Activated CD8-positive, alpha-beta T cell treated with anti-CD3 and anti-CD28 coated beads, Interleukin-2, amount 10 ng/mL, durations not matched to agents 7 days and 5 days (primary cell): Measurements from ENCODE around the gene GRIP1. TPM values are rescaled to one million over a fixed set of nuclear protein-coding genes. Genes with fewer than 3 reads are reported as not detected.

Experiments
- ATAC-seq: fragments of 150-1000 bp; cut with Tn5 transposase; one replicate; pipeline ENCODE4 v1.10.0; 2021; ENCODE audit warnings: moderate library complexity
- CTCF ChIA-PET: fragments of 350-600 bp; sonication (Branson Sonifier 250); formaldehyde crosslinking; loops from one replicate; lab custom pipeline; 2021; ENCODE audit warnings: antibody characterized with exemption; lab: Charles Lee
- POLR2A ChIA-PET: fragments of 350-600 bp; sonication (Branson Sonifier 250); formaldehyde crosslinking; loops from one replicate; lab custom pipeline; 2021; ENCODE audit warnings: antibody characterized with exemption; lab: Charles Lee
- DNase-seq: peaks from one replicate; pipeline ENCODE4 v3.0.0-alpha.2; 2020
- H3K27ac Mint-ChIP-seq: one replicate; pipeline ENCODE4 v1.8.0; 2021; ENCODE audit warnings: mild to moderate bottlenecking, mixed read lengths
- H3K27me3 Mint-ChIP-seq: one replicate; pipeline ENCODE4 v1.8.0; 2021; ENCODE audit warnings: low read depth, mixed read lengths
- H3K36me3 Mint-ChIP-seq: one replicate; pipeline ENCODE4 v1.8.0; 2021; ENCODE audit warnings: low read depth, mixed read lengths
- H3K4me1 Mint-ChIP-seq: one replicate; pipeline ENCODE4 v1.8.0; 2021; ENCODE audit warnings: low read depth, mixed read lengths
- H3K4me3 Mint-ChIP-seq: one replicate; pipeline ENCODE4 v1.8.0; 2021; ENCODE audit warnings: mild to moderate bottlenecking, mixed read lengths
- H3K9me3 Mint-ChIP-seq: one replicate; pipeline ENCODE4 v1.8.0; 2022; ENCODE audit warnings: mixed read lengths; ENCODE audit not compliant: insufficient read depth
- total RNA-seq, 2 experiments: library from RNA; stranded (reverse); gene quantifications; one replicate each; pipeline ENCODE4 v1.2.3, GENCODE V29; 2021

GRIP1 gene
- total RNA-seq, 2 experiments from 2014 or later: 0.29 to 0.55 TPM

DNA sequence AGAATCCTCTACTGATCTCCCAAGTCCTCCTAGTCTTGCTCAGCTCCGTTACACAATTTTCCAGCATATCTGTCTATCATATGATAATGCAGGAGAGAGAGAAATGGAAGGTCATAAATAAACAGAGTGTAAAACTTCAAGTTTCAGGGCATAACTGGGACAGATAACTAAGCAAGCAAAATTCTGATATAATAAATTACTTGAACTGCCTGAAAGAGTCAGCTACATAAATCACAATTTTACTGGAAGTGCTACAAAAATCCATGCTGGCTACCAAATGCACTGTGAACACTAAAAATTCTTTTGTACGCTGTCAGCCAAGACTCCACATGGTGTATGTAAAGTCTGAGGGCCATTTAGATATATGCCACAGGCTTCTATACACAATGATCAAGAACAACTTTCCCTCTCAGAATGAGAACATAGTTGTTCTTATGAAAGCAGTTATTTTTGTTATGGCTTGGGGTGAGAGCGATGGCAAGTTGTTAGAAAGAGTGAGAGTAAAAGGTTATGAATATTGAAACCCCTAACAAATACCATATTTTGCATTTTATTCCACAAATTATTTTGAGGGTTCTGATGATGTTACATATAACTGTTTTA, 41.1 kb downstream of the GRIP1 start:
- POLR2A ChIA-PET: no interaction called here
- Mint-ChIP-seq H3K27ac (no peak overlapping the region), H3K4me1 (no peaks in the 10 kb centered on the region), H3K36me3 (no peaks in the 10 kb centered on the region), H3K9me3 (no peaks in the 10 kb centered on the region), H3K27me3 (peaks cover 8% of the 10 kb centered on the region), H3K4me3 (no peak overlapping the region)
- CTCF ChIA-PET: no interaction called here
- DNase-seq (no peak), ATAC-seq (no peak)

DNA sequence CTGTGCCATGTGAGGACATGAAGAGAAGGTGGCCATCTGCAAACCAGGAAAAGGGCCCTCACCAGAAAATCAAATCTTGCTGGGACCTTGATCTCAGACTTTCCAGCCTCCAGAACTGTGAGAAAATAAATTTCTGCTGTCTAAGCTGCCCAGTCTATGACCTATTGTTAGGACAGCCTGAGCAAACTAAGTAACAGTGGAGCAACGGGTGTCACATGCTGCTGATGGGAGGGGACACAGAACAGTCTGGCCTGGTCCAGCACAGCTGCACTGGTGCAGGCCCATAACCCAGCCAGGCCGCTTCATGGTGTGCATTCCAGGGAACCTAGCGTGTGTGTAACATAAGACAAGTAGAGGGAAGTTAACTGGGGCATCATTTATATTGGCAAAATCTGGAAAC, 42.1 kb downstream of the GRIP1 start:
- ChIA-PET POLR2A (no interaction called here), CTCF (interaction anchor here (0.7 kb wide), 1 partner anchor 12 kb away, joined by 3 read pairs; no protein-coding TSS in a partner anchor)
- H3K9me3 Mint-ChIP-seq: no peaks in the 10 kb centered on the region
- H3K27ac Mint-ChIP-seq: no peak overlapping the region
- peaks cover 3% of the 10 kb centered on the region for H3K27me3 Mint-ChIP-seq
- DNase-seq: no peak
- no peak for ATAC-seq
- no peaks in the 10 kb centered on the region for H3K36me3 Mint-ChIP-seq
- no peak overlapping the region for H3K4me3 Mint-ChIP-seq
- no peaks in the 10 kb centered on the region for H3K4me1 Mint-ChIP-seq

DNA sequence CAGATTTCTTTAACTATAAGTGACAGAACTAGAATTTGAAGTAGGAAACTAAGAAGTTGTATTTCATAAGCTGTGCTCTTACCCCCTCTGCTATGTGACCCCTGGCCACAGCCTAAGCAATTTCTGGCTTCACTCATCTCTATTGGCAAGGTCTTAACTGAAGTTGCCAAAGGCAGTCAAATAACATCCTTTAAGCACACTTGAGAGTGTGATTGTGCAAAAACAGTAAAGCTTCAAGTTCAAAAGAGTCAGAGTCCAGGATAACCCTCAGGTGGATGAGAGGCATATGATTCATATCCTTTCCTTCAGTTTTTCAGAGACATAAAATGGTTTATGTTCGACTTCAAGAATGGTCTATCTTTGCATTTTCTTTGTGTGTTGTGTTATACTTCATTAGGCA, 45.2 kb downstream of the GRIP1 start:
- no peak overlapping the region for H3K27ac Mint-ChIP-seq
- DNase-seq (no peak), ATAC-seq (no peak)
- H3K27me3 Mint-ChIP-seq: peaks cover 5% of the 10 kb centered on the region
- H3K36me3 Mint-ChIP-seq: no peaks in the 10 kb centered on the region
- CTCF ChIA-PET: interaction anchor here (1.2 kb wide), 1 partner anchor 8 kb away, joined by 3 read pairs; no protein-coding TSS in a partner anchor
- no peak overlapping the region for H3K4me3 Mint-ChIP-seq
- no peaks in the 10 kb centered on the region for H3K9me3 Mint-ChIP-seq
- H3K4me1 Mint-ChIP-seq: no peaks in the 10 kb centered on the region
- POLR2A ChIA-PET: no interaction called here

DNA sequence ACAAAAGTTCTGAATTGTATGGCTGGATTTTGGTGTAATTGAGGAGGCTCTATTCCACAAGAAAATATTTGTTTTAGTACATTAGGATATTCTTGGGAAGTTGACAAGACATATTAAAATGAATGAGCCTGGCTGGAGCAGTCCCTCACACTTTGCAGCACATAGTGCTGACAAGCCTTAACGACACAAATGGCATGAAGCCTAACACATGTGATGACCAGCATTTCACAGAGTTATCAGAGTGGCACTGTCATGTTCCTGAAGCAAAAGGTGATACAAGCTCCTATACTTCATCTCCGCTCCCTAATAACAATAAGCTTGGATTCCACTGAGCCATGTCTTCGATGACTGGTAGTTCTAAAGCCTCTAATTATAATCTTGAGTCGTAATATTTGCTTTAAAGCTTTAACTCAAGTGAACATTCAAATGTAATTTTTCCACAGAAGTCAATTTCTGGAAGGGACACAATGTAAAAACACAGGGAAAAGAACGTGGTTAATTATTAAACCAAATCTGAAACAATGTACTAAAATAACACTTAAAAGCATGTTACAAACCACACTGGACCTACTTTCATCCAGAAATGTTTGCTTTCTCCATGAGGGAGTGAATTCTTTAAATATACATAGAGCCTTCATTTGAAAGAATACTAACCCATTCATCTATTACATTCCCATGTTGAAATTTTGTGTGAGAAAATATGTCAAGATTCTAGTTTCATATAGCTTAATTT, 49.6 kb downstream of the GRIP1 start:
- H3K36me3 Mint-ChIP-seq: no peaks in the 10 kb centered on the region
- POLR2A ChIA-PET: no interaction called here
- H3K27ac Mint-ChIP-seq: no peak overlapping the region
- H3K27me3 Mint-ChIP-seq: peaks cover 5% of the 10 kb centered on the region
- CTCF ChIA-PET: no interaction called here
- H3K9me3 Mint-ChIP-seq: no peaks in the 10 kb centered on the region
- ATAC-seq: no peak
- H3K4me1 Mint-ChIP-seq: no peaks in the 10 kb centered on the region
- DNase-seq: no peak
- H3K4me3 Mint-ChIP-seq: no peak overlapping the region

DNA sequence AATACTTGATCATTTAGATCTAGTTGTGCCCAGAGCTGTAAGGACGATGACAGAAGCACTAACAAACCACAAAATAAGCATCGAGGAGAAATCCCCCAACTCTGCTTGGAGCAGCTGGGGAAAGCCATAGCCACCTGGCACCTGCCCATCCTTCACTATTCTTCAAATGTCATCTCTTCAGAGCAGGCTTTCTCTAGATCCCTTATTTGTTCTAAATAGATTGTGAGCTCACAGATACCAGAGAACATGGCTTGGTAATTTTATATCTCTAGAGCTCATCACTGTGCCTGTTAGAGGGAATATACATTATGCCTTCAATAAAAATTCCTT, 50.9 kb downstream of the GRIP1 start:
- Mint-ChIP-seq H3K27ac (no peak overlapping the region), H3K4me1 (no peaks in the 10 kb centered on the region), H3K4me3 (no peak overlapping the region), H3K36me3 (no peaks in the 10 kb centered on the region), H3K27me3 (peaks cover 5% of the 10 kb centered on the region), H3K9me3 (no peaks in the 10 kb centered on the region)
- ChIA-PET POLR2A (no interaction called here), CTCF (no interaction called here)
- ATAC-seq (no peak), DNase-seq (no peak)

DNA sequence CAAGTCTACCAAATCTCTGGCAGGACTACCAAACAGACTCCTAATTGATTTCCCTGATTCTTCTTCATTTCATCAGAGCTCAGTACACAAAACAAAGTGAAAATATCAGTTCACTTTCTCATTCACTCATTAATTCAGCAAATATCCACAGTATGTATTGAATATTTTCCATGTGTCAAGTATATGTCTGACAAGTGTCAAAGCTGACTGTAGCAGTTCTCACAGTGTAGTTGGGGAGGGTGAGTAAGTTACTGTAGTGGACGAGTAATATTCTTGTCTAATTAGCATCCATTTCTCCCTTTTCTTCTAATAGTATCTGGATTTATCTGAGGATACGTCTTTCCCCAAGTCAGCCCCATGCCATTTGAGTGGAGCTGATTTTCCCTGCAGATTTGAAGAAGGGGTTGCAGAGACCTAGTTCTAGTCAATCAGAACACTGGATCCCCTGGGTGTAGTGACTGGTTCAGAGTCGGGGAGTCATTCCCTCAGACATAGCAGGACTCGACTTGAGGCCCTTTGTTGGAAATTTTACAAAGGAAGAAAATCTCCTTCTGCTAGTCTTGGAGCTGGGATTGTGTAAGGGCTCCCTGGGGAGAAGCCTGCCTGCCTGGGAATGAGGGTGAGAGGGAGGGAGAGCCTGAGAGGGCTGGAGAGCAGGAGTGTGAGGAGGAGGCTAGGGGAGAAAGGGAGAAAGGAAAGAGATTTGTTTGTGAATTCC, 51.4 kb downstream of the GRIP1 start:
- ATAC-seq (no peak), DNase-seq (no peak)
- Mint-ChIP-seq H3K36me3 (no peaks in the 10 kb centered on the region), H3K4me1 (no peaks in the 10 kb centered on the region), H3K9me3 (no peaks in the 10 kb centered on the region), H3K4me3 (no peak overlapping the region), H3K27ac (no peak overlapping the region), H3K27me3 (peaks cover 7% of the 10 kb centered on the region)
- POLR2A ChIA-PET: no interaction called here
- CTCF ChIA-PET: no interaction called here

DNA sequence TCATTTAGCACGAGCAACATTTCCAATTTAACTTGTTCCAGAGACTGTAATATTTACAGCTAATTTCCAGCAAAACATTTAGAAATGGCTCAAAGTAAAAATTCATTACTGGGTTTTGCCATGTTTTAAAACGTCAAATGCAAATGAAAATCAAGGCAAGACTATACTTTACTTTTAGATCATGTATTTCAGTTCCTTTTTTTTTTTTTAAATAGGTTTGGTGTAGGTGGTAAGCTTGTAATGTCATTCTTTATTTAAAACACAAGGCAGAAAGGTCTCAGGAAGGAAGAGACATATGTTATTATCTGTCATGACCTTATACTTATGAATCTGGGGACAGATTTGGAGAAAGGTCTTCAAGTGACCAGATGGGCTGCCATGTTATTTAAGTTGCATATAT, 54.1 kb downstream of the GRIP1 start:
- Mint-ChIP-seq H3K27ac (no peak overlapping the region), H3K9me3 (no peaks in the 10 kb centered on the region), H3K36me3 (no peaks in the 10 kb centered on the region), H3K4me1 (no peaks in the 10 kb centered on the region), H3K4me3 (no peak overlapping the region), H3K27me3 (peaks cover 9% of the 10 kb centered on the region)
- no peak for ATAC-seq
- CTCF ChIA-PET: interaction anchor here (0.6 to 1.2 kb wide), 2 partner anchors 9 to 12 kb away, joined by 3 read pairs; no protein-coding TSS in a partner anchor
- no peak for DNase-seq
- POLR2A ChIA-PET: no interaction called here

DNA sequence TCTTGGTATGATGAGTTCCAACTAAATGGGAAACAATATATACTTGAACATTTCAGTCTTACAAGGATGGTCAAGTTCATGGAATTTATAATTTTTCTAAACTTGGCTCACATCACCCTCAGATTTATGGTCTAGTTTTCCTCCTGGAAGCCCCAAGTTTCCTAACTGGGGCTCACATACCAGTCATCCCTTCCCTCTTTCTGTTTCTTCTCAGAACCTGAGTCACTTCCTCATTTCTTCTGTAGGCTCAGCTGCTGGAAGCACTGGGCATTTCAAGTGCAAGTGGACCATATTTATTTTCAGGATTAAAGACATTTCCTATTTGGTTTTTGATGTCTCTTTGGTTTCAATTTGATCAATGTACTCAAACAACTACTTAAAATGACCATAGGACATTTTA, 55.4 kb downstream of the GRIP1 start:
- Mint-ChIP-seq H3K27ac (no peak overlapping the region), H3K4me1 (no peaks in the 10 kb centered on the region), H3K36me3 (no peaks in the 10 kb centered on the region), H3K4me3 (no peak overlapping the region), H3K9me3 (no peaks in the 10 kb centered on the region), H3K27me3 (peaks cover 9% of the 10 kb centered on the region)
- DNase-seq (no peak), ATAC-seq (no peak)
- POLR2A ChIA-PET: no interaction called here
- CTCF ChIA-PET: no interaction called here

DNA sequence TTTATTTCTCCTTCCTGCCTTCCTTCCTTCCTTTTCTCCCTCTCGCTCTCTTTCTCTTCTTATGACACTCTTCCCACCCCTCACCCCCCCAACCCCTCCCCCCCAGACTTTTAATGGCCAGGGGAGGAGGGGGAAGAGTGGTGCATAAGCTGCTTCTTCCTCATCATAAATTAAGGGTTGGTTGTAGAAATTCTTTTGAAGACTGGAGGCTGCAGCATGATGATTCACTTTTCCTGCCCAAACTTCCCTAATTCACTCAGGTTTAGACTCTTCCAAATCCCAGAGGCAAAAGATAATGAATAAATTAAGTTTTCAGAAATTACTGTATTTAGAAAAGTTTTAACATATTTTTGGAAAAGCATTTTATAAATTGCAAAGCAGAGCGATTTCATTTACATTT, 58.2 kb downstream of the GRIP1 start:
- CTCF ChIA-PET: no interaction called here
- no peak for ATAC-seq

DNA sequence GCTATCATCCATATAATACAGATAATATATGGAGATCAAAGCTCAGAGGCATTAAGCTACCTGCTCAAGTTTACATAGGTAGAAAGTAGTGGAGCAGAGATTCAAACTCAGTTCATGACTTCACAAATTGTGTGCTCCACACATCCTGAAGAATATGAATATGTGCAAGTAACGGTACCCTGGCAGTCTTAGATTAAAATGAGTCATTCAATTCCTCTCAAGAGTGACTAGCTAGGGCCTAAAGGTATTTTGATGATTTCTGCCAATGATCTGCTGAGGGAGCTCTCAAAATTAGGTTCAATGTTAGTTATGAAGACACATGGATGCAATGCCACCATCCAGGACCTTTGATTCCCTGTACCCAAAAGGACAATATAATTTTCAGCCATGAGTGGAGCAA, 58.9 kb downstream of the GRIP1 start:
- Mint-ChIP-seq H3K9me3 (no peaks in the 10 kb centered on the region), H3K27me3 (peaks cover 9% of the 10 kb centered on the region), H3K4me1 (peaks cover 2% of the 10 kb centered on the region), H3K4me3 (no peak overlapping the region), H3K27ac (no peak overlapping the region), H3K36me3 (no peaks in the 10 kb centered on the region)
- POLR2A ChIA-PET: no interaction called here
- CTCF ChIA-PET: no interaction called here
- DNase-seq (no peak), ATAC-seq (no peak)

More for the DNA sequence above, 58.2 kb downstream of the GRIP1 start:
- Mint-ChIP-seq H3K36me3 (no peaks in the 10 kb centered on the region), H3K27me3 (peaks cover 9% of the 10 kb centered on the region), H3K4me1 (peaks cover 2% of the 10 kb centered on the region), H3K4me3 (no peak overlapping the region), H3K27ac (no peak overlapping the region), H3K9me3 (no peaks in the 10 kb centered on the region)
- DNase-seq: no peak
- POLR2A ChIA-PET: no interaction called here

DNA sequence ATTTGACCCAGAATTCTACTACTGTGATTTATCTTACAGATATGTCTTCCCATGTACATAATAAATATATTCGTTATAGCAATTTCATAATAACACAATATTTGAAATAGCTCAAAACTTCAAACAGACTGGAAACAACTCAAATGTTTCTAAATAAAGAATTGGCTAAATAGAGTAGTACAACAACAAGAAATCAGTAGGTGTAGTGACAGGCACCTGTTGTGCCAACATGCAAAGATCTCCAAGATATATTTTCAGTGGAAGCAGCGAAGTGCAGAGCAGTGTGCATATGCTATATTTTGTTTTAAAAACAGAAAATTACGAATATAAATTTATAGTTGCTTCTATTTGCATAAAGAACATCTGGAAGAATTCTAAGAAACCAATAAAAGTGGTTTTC, 60.9 kb downstream of the GRIP1 start:
- ChIA-PET CTCF (no interaction called here), POLR2A (no interaction called here)
- Mint-ChIP-seq H3K27ac (no peak overlapping the region), H3K4me3 (no peak overlapping the region), H3K9me3 (no peaks in the 10 kb centered on the region), H3K27me3 (peaks cover 12% of the 10 kb centered on the region), H3K4me1 (peaks cover 2% of the 10 kb centered on the region), H3K36me3 (no peaks in the 10 kb centered on the region)
- ATAC-seq: no peak
- DNase-seq: no peak

DNA sequence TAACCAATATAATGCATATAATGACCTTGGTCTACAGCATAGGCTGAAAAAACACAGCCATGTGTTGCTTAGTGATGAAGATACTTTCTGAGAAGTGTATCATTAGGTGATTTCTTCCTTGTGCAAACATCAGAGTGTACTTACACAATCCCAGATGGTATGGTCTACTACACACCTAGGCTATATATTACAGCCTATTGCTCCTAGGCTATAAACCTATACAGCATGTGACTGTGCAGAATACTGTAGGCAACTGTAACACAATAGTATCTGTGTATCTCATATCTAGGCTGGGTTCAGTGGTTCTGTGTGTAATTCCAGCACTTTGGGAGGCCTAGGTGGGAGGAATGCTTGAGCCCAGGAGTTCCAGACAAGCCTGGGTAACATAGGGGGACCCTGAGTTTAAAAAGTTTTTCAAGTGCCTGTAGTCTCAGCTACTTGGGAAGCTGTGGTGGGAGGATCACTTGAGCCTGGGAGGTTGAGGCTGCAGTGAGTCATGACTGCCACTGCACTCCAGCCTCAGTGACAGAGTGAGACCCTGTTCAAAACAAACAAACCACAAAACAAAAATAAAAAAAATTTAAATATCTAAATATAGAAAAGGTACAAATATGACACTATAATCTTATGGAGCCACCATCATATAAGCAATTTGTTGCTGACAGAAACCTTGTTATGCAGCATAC, 66.6 kb downstream of the GRIP1 start:
- Mint-ChIP-seq H3K9me3 (no peaks in the 10 kb centered on the region), H3K27ac (no peak overlapping the region), H3K27me3 (peaks cover 8% of the 10 kb centered on the region), H3K36me3 (no peaks in the 10 kb centered on the region), H3K4me3 (no peak overlapping the region), H3K4me1 (peaks cover 2% of the 10 kb centered on the region)
- DNase-seq: no peak
- ChIA-PET POLR2A (no interaction called here), CTCF (no interaction called here)
- ATAC-seq: no peak
